IMR-90 (cell line): ENCODE results near the gene PDGFD. TPM values are rescaled to one million over a fixed set of nuclear protein-coding genes. Genes with fewer than 3 reads are reported as not detected.

Experiments used
- ATAC-seq: fragments of 200-7000 bp; cut with Tn5 transposase; 2 replicates; pipeline ENCODE4 v1.9.1; 2020; ENCODE audit warnings: low read depth, mild to moderate bottlenecking, moderate library complexity
- BruUV-seq: library from RNA; stranded (reverse); fragments of 400-500 nt; replicated peaks from 2 replicates; lab custom pipeline; 2021; lab: Mats Ljungman, UMichigan
- CTCF ChIA-PET: fragments of 300-600 bp; formaldehyde crosslinking; extraction: SDS; loops from one replicate; lab custom pipeline; 2021; ENCODE audit warnings: antibody characterized with exemption; lab: Yijun Ruan, JAX
- POLR2A ChIA-PET: fragments of 300-600 bp; sonication (Branson Sonifier 250); formaldehyde crosslinking; loops from one replicate; lab custom pipeline; 2022; ENCODE audit warnings: antibody characterized with exemption; ENCODE audit not compliant: unreplicated experiment; lab: Charles Lee
- DNase-seq: peaks from one replicate; pipeline ENCODE4 v3.0.0; 2013
- H2AFZ ChIP-seq: replicated peaks from 2 replicates; pipeline ENCODE3; 2013; ENCODE audit warnings: low read length, mild to moderate bottlenecking; ENCODE audit not compliant: poor library complexity
- H2AK5ac ChIP-seq: 2 replicates; pipeline ENCODE4 v1.6.1; 2013; ENCODE audit warnings: low read depth, low read length, inconsistent platforms
- H2AK9ac ChIP-seq: replicated peaks from 2 replicates; pipeline ENCODE3; 2013; ENCODE audit warnings: mild to moderate bottlenecking, low read depth, low read length, moderate library complexity; ENCODE audit not compliant: poor library complexity
- H2BK120ac ChIP-seq: 2 replicates; pipeline ENCODE4 v1.6.1; 2013; ENCODE audit warnings: low read depth, low read length, inconsistent platforms
- H2BK15ac ChIP-seq: 3 replicates; pipeline ENCODE4 v1.6.1; 2013; ENCODE audit warnings: low read depth, low read length, inconsistent platforms
- H2BK20ac ChIP-seq: 2 replicates; pipeline ENCODE4 v1.6.1; 2013; ENCODE audit warnings: low read depth, mild to moderate bottlenecking, inconsistent platforms, low read length, moderate library complexity
- H2BK5ac ChIP-seq: 2 replicates; pipeline ENCODE4 v1.6.1; 2013; ENCODE audit warnings: mild to moderate bottlenecking, low read depth, low read length, inconsistent platforms; ENCODE audit not compliant: poor library complexity, severe bottlenecking
- H3K14ac ChIP-seq: replicated peaks from 2 replicates; pipeline ENCODE4 v1.6.1; 2013; ENCODE audit warnings: low read depth, low read length, inconsistent platforms
- H3K18ac ChIP-seq: 2 replicates; pipeline ENCODE4 v1.6.1; 2013; ENCODE audit warnings: low read depth, low read length, control low read depth
- H3K23ac ChIP-seq: 2 replicates; pipeline ENCODE4 v1.6.1; 2013; ENCODE audit warnings: low read depth, low read length, inconsistent platforms
- H3K27ac ChIP-seq: 2 replicates; pipeline ENCODE4 v1.5.1; 2013; ENCODE audit warnings: mild to moderate bottlenecking, control low read depth, low read length; ENCODE audit not compliant: insufficient read depth
- H3K27me3 ChIP-seq: 2 replicates; pipeline ENCODE4 v1.6.1; 2013; ENCODE audit warnings: low read length; ENCODE audit not compliant: control insufficient read depth, insufficient read depth
- H3K36me3 ChIP-seq: 2 replicates; pipeline ENCODE4 v1.6.1; 2013; ENCODE audit warnings: low read length, mixed read lengths; ENCODE audit not compliant: control insufficient read depth, insufficient read depth
- H3K4ac ChIP-seq: 2 replicates; pipeline ENCODE4 v1.6.1; 2013; ENCODE audit warnings: low read depth, low read length, inconsistent platforms
- H3K4me1 ChIP-seq: 2 replicates; pipeline ENCODE4 v1.6.1; 2013; ENCODE audit warnings: low read length, mixed read lengths; ENCODE audit not compliant: control insufficient read depth, insufficient read depth
- H3K4me2 ChIP-seq: 2 replicates; pipeline ENCODE4 v1.6.1; 2013; ENCODE audit warnings: low read depth, mild to moderate bottlenecking, control low read depth, low read length, moderate library complexity
- H3K4me3 ChIP-seq: 2 replicates; pipeline ENCODE4 v1.5.1; 2013; ENCODE audit warnings: low read depth, mild to moderate bottlenecking, control low read depth, low read length, moderate library complexity; ENCODE audit not compliant: insufficient read depth
- H3K56ac ChIP-seq: 2 replicates; pipeline ENCODE4 v1.6.1; 2013; ENCODE audit warnings: low read length, inconsistent platforms; ENCODE audit not compliant: insufficient read depth; ENCODE audit errors: extremely low read depth
- H3K79me1 ChIP-seq, 2 experiments: 2 replicates each; pipeline ENCODE4 v1.6.1; 2013; ENCODE audit warnings: low read length in 2 of 2, inconsistent platforms in 1 of 2, low read depth in 1 of 2
- H3K9ac ChIP-seq: 2 replicates; pipeline ENCODE4 v1.6.1; 2013; ENCODE audit warnings: low read depth, low read length, control low read depth
- H3K9me1 ChIP-seq: 2 replicates; pipeline ENCODE4 v1.6.1; 2013; ENCODE audit warnings: low read length, inconsistent platforms; ENCODE audit not compliant: insufficient read depth
- H3K9me3 ChIP-seq: 2 replicates; pipeline ENCODE4 v1.6.1; 2013; ENCODE audit warnings: low read length; ENCODE audit not compliant: control insufficient read depth, insufficient read depth
- H4K20me1 ChIP-seq: 2 replicates; pipeline ENCODE4 v1.6.1; 2013; ENCODE audit warnings: low read length, inconsistent platforms; ENCODE audit not compliant: insufficient read depth
- H4K5ac ChIP-seq: 2 replicates; pipeline ENCODE4 v1.6.1; 2013; ENCODE audit warnings: mild to moderate bottlenecking, low read depth, low read length, control low read depth
- H4K8ac ChIP-seq, 2 experiments: 2 replicates each; pipeline ENCODE4 v1.6.1; 2013; ENCODE audit warnings: low read depth in 2 of 2, low read length in 2 of 2, control low read depth in 1 of 2, inconsistent platforms in 1 of 2
- H4K91ac ChIP-seq: 2 replicates; pipeline ENCODE4 v1.6.1; 2013; ENCODE audit warnings: low read depth, low read length, inconsistent platforms; ENCODE audit not compliant: insufficient read depth
- CEBPB ChIP-seq: IDR thresholded peaks from 2 replicates; pipeline ENCODE4 v1.6.1; 2012; ENCODE audit warnings: low read depth, low read length, improper control_type of control experiment
- CHD1 ChIP-seq: IDR thresholded peaks from 2 replicates; pipeline ENCODE4 v1.6.1; 2012; ENCODE audit warnings: low read depth, low read length, improper control_type of control experiment
- MAFK ChIP-seq: IDR thresholded peaks from 2 replicates; pipeline ENCODE4 v1.6.1; 2012; ENCODE audit warnings: low read depth, low read length, improper control_type of control experiment
- MAZ ChIP-seq: IDR thresholded peaks from 2 replicates; pipeline ENCODE4 v1.6.1; 2012; ENCODE audit warnings: low read depth, mild to moderate bottlenecking, low read length, improper control_type of control experiment, moderate library complexity, borderline replicate concordance
- WGBS, 2 experiments: methylation state at CpG; one replicate each; pipeline versions ENCODE4 v1.1.5 to v1.1.7; 2013; ENCODE audit warnings: missing lambda C conversion rate in 2 of 2; ENCODE audit not compliant: insufficient read length in 1 of 2; ENCODE audit errors: extremely low coverage in 2 of 2; 5-methylcytosine and 5-hydroxymethylcytosine counted together
- dilution Hi-C: fragments of 300-500 bp; cut with HindIII; formaldehyde crosslinking; loops from one replicate; pipeline ENCODE4 v1.14.3; 2018; ENCODE audit warnings: low sequenced_read_pairs; ENCODE audit not compliant: unreplicated experiment
- in situ Hi-C: fragments of 300-500 bp; cut with MboI; formaldehyde crosslinking; loops from 3 replicates; pipeline ENCODE4 v1.14.3; 2019; ENCODE audit warnings: low sequenced_read_pairs, inconsistent platforms, mixed read lengths
- intact Hi-C: fragments of 100-400 bp; cut with micrococcal nuclease; formaldehyde crosslinking; loops from 2 replicates; pipeline ENCODE4 v1.10.0; 2022
- polyA plus RNA-seq, 3 experiments: library from polyadenylated mRNA; depleted of rRNA; stranded (reverse); fragments of >200 nt; gene quantifications; 2 replicates each; pipeline ENCODE4 v1.2.3, GENCODE V29; 2012; ENCODE audit warnings: low replicate concordance in 1 of 3
- total RNA-seq: library from RNA; depleted of rRNA; stranded (reverse); fragments of >200 nt; gene quantifications from 2 replicates; pipeline ENCODE4 v1.2.3, GENCODE V29; 2012

Gene PDGFD
- total and polyA plus RNA-seq, 2 of the 4 experiments (the other 2 are of a cell fraction) = 2.1 to 3.0 TPM

- no TSS peak for BruUV-seq
- no peak overlapping the region for H4K91ac ChIP-seq
- peak; percentile 24; the same call in 1 of the 2 replicates for TF ChIP-seq MAFK
- TF ChIP-seq MAZ = no peak
- TF ChIP-seq CEBPB = no peak
- TF ChIP-seq CHD1 = no peak
- H3K18ac ChIP-seq = no peak overlapping the region
- no peak overlapping the region for H3K14ac ChIP-seq
- intact Hi-C loops = loop anchor here (5.0 kb wide), 1 partner anchor 102 kb away; no protein-coding TSS in a partner anchor
- no peaks in the 10 kb centered on the region for H3K36me3 ChIP-seq
- POLR2A ChIA-PET = no interaction called here
- H3K56ac ChIP-seq = no peak overlapping the region
- no peaks in the 10 kb centered on the region for H3K79me1 ChIP-seq
- H2AK5ac ChIP-seq = no peak overlapping the region
- H2BK15ac ChIP-seq = no peak overlapping the region
- H4K8ac ChIP-seq = no peak overlapping the region
- no peak overlapping the region for H3K27ac ChIP-seq
- no peak overlapping the region for H3K9ac ChIP-seq
- no peak overlapping the region for H3K23ac ChIP-seq
- dilution Hi-C loops = no loop called here
- H3K4me3 ChIP-seq = no peak overlapping the region
- no peaks in the 10 kb centered on the region for H4K20me1 ChIP-seq
- H2BK120ac ChIP-seq = no peak overlapping the region
- no peaks in the 10 kb centered on the region for H3K27me3 ChIP-seq
- in situ Hi-C loops = no loop called here
- peaks cover 2% of the 10 kb centered on the region; the same call in 1 of the 2 replicates for H3K4me1 ChIP-seq
- H3K9me1 ChIP-seq = no peaks in the 10 kb centered on the region
- no peak overlapping the region for H2AFZ ChIP-seq
- H3K4me2 ChIP-seq = no peak overlapping the region
- ATAC-seq (no peak), DNase-seq (no peak)
- CTCF ChIA-PET = no interaction called here
- H2BK20ac ChIP-seq = no peak overlapping the region
- no peak overlapping the region for H2BK5ac ChIP-seq
- H3K9me3 ChIP-seq = no peaks in the 10 kb centered on the region
- H3K4ac ChIP-seq = no peak overlapping the region
- no peak overlapping the region for H4K5ac ChIP-seq
- no peak overlapping the region for H2AK9ac ChIP-seq
- WGBS, 2 experiments = no CpG with 5 or more reads among the region's 1 CpG
Observed at GRCh38 chr11:104055596-104055995, 108.4 kb downstream of the PDGFD start.
